GM19438 (cell line): Measurements from ENCODE around the gene OR12D1.
"Not testable (repeated sequence)": the region's sequence is repeated elsewhere in the genome, so short reads cannot be mapped to it uniquely, and the experiment has no call there.

Experiments
- ATAC-seq: cut with Tn5 transposase; IDR thresholded peaks from one replicate; pipeline ENCODE4 v1.9.1; 2021; ENCODE audit warnings: low read depth; ENCODE audit not compliant: unreplicated experiment

Gene OR12D1

GRCh38 chr6:29414588-29414987 is at the start of gene OR12D1:
OR12D1 (plus strand) TSS chr6:29414928.
- ATAC-seq: no peak

GRCh38 chr6:29368765-29369164 is 46.0 kb upstream of the OR12D1 start, which contains the start of gene OR5V1:
OR5V1 (minus strand) TSS chr6:29368865; CDS start chr6:29356195, 12,670 bp downstream.
- no peak for ATAC-seq

GRCh38 chr6:29375191-29375590 is 39.5 kb upstream of the OR12D1 start, which contains the start of gene OR12D3:
OR12D3 (minus strand) TSS chr6:29375291; CDS start chr6:29375287, 4 bp downstream.
- ATAC-seq: no peak

- ATAC-seq: no peak
Observed at GRCh38 chr6:29376003-29376402, 38.7 kb upstream of the OR12D1 start.

GRCh38 chr6:29388533-29388932 is 26.2 kb upstream of the OR12D1 start:
- ATAC-seq: no peak

- no peak for ATAC-seq
Observed at GRCh38 chr6:29395331-29395730, 19.4 kb upstream of the OR12D1 start, which contains the start of gene OR12D2. OR12D2 (plus strand) TSS chr6:29395631; CDS start chr6:29396700, 1,069 bp downstream.

- no peak for ATAC-seq
Observed at GRCh38 chr6:29399525-29399924, 15.2 kb upstream of the OR12D1 start.

- no peak for ATAC-seq
Observed at GRCh38 chr6:29403801-29404200, 10.9 kb upstream of the OR12D1 start.

- no peak for ATAC-seq
Observed at GRCh38 chr6:29419516-29419915, 4.8 kb downstream of the OR12D1 start.

GRCh38 chr6:29424168-29424567 is 9.4 kb downstream of the OR12D1 start:
- ATAC-seq: no peak

GRCh38 chr6:29424575-29424974 is 9.8 kb downstream of the OR12D1 start:
- no peak for ATAC-seq

- ATAC-seq: no peak
Observed at GRCh38 chr6:29425075-29425474, 10.3 kb downstream of the OR12D1 start.

GRCh38 chr6:29426654-29427053 is 11.9 kb downstream of the OR12D1 start:
- ATAC-seq: no peak

- not testable (repeated sequence) for ATAC-seq
Observed at GRCh38 chr6:29436730-29437129, 22.0 kb downstream of the OR12D1 start.

- no peak for ATAC-seq
Observed at GRCh38 chr6:29439006-29439405, 24.3 kb downstream of the OR12D1 start, which contains the start of gene OR10C1. OR10C1 (plus strand) TSS chr6:29439306; CDS start chr6:29440016, 710 bp downstream.

GRCh38 chr6:29442719-29443118 is 28.0 kb downstream of the OR12D1 start:
- no peak for ATAC-seq

GRCh38 chr6:29444031-29444430 is 29.3 kb downstream of the OR12D1 start:
- not testable (repeated sequence) for ATAC-seq

- no peak for ATAC-seq
Observed at GRCh38 chr6:29447670-29448069, 32.9 kb downstream of the OR12D1 start.

GRCh38 chr6:29451471-29452193 is 36.9 kb downstream of the OR12D1 start:
- ATAC-seq: no peak

GRCh38 chr6:29456971-29457370 is 42.2 kb downstream of the OR12D1 start, which contains the start of the genes OR11A1 and OR2H1:
OR11A1 (minus strand) TSS chr6:29457071; CDS start chr6:29427641, 29,430 bp downstream.
OR2H1 (plus strand) TSS chr6:29457155; CDS start chr6:29461770, 4,615 bp downstream.
- ATAC-seq: no peak

- no peak for ATAC-seq
Observed at GRCh38 chr6:29461021-29461814, 46.5 kb downstream of the OR12D1 start.
